Bronchial epithelial cell (primary cell): ENCODE measurements around the gene FBXW2. TPM values are rescaled to one million over a fixed set of nuclear protein-coding genes. Genes with fewer than 3 reads are reported as not detected.

Source experiments
- DNase-seq: peaks from one replicate; pipeline ENCODE4 v3.0.0-alpha.2; 2010; ENCODE audit warnings: low read depth
- FAIRE-seq: peaks from 2 replicates; lab custom pipeline; 2011; peaks lifted over from hg19 to GRCh38; lab: Jason Lieb, UNC
- H3K27me3 ChIP-seq: 2 replicates; pipeline ENCODE4 v1.5.1; 2011; ENCODE audit warnings: low read length; ENCODE audit not compliant: control insufficient read depth, insufficient read depth
- H3K36me3 ChIP-seq: 2 replicates; pipeline ENCODE4 v1.5.1; 2011; ENCODE audit warnings: low read length; ENCODE audit not compliant: control insufficient read depth, insufficient read depth
- H3K4me3 ChIP-seq: 2 replicates; pipeline ENCODE4 v1.5.1; 2011; ENCODE audit warnings: mild to moderate bottlenecking, low read depth, low read length, control low read depth
- CTCF ChIP-seq: IDR thresholded peaks from 2 replicates; pipeline ENCODE4 v1.5.1; 2011; ENCODE audit warnings: mild to moderate bottlenecking, moderate library complexity, low read length, control low read depth, inconsistent platforms; ENCODE audit not compliant: insufficient read depth, severe bottlenecking
- total RNA-seq: library from RNA; depleted of rRNA; stranded (reverse); fragments of >200 nt; gene quantifications from 2 replicates; pipeline ENCODE4 v1.2.1, GENCODE V29; 2014

Gene FBXW2
- 30.0 and 31.1 TPM in 2 replicates for total RNA-seq

DNA sequence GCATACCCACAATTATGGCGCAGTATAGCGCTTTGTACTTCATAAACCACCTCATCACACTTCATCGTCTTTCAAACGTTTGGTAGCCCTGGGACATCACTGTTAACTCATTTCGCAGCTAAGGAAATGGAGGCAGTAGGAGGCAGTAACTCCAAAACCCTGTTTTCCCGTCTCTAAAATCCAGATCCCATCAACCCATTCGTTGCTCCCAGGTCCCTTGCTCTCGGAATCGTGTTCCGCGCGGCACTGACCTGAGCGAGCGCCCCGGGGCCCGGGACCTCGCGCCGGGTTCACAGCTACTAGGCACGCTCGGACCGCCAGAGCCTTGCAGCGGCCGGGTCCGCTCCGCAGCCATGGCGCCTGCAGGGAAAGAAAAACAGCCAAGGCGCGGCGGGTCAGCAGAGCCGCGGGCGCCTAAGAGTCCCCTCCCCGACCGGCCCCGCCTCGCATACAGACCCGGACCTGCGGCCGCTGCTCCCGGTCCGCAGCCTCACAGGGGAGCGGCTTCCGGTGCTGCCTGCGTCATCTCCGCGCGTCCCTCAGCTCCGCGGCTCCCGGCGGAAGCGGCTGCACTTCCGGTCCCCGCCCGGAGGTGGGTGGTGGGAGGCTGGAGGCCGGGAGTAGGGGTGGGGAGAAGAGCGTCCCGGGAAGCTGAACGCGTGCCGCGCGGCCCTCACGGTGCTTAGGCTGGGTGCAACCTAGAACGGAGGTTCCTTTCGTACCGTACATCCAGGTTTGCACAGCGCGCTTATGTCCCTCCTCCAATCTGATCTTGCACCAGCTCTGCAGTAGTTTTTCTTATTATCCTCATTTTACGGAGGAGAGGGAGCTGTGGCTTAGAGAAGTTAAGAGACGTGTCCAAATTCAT is at the start of gene FBXW2:
FBXW2 (minus strand) TSS at position 519 of the 868 bp plus-strand sequence. CDS start 5,158 bp downstream, outside the sequence.
- DNase-seq (peak; percentile 82), FAIRE-seq (no peak)
- Histone ChIP-seq H3K36me3 (peaks cover 1% of the 10 kb centered on the region), H3K4me3 (peak within 1 kb of the TSS; percentile 94), H3K27me3 (no peaks in the 10 kb centered on the region)
- no peak for TF ChIP-seq CTCF

DNA sequence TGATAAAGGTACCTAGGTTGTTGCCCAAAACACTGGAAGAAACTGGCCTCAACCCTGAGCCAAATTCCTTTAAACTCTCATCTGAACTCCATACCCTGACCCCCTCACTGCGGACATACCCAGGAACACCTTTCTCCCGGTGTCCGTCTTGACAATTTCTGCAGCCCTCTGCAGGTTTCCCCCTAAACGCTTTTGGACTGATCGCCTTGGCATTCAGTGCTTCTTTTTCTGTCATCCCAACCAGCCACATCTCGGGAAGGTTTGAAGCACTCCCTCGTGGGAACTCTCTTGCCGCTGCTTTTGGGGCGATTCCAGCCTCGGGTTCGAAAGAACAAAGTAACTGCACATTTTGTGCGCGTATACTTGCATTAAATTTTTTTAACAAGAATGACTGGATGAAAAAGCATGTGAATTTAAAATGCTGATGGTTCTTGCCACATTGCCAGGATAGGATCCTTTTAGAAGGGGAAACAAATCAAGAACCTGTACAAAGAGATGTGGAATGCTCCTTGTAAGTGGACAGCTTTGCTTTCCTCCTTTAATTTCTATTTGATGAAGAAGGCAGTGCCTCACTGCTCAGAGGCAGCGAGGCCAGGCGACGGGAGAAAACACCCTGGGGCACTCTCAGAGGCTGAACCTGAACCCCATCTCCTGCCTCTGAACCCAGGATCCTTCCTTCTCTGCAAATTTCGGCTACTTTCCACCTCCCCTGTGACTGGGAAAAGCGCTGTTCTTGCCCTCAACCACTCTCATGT is 48.9 kb upstream of the FBXW2 start:
- Histone ChIP-seq H3K4me3 (peak overlapping the region; percentile 69), H3K27me3 (no peaks in the 10 kb centered on the region), H3K36me3 (no peaks in the 10 kb centered on the region)
- FAIRE-seq (no peak), DNase-seq (peak; percentile 22)
- no peak for TF ChIP-seq CTCF

DNA sequence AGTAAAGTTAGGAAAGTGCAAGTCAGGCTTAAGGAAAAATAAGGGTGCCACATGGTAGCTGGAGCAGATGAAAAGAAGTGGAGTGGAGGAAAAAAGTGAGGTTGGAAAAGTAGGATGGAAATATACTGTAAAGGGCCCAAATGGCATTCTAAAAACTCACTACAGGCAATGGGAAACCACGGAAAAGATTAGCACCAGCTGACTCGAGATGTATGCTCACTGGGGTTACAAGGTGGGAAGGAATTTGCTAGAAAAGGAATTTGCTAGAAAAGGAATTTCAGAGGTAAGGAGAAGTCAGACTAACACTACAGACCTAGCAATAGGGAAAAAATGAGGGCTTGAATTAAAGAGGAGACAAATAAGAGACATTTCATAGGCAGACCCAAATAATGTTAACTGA is 45.9 kb upstream of the FBXW2 start:
- DNase-seq (no peak), FAIRE-seq (no peak)
- H3K36me3 ChIP-seq: peaks cover 1% of the 10 kb centered on the region
- no peak for TF ChIP-seq CTCF
- no peak overlapping the region for H3K4me3 ChIP-seq
- no peaks in the 10 kb centered on the region for H3K27me3 ChIP-seq

- FAIRE-seq (no peak), DNase-seq (no peak)
- Histone ChIP-seq H3K36me3 (peaks cover 1% of the 10 kb centered on the region), H3K27me3 (no peaks in the 10 kb centered on the region), H3K4me3 (no peak overlapping the region)
- TF ChIP-seq CTCF: no peak
Observed at GRCh38 chr9:120837921-120838320, 44.7 kb upstream of the FBXW2 start.

DNA sequence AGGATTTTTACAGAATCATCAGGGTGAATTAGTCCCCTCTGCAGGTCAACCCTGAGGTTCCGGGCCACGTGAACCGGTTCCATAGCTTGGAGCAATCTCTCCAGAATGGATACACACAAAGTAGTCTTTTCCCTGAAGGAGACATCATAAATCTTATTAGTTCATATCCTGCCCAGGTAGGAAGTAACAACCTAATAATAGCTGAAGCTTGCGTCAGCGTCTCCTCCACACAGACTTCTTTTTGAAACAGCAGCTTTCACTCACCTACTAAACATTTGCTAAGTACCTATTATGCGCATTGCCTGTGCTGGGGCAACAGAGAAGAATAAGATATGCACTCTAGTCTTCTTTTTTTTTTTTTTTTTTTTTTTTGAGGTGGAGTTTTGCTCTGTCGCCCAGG is 40.1 kb upstream of the FBXW2 start:
- Histone ChIP-seq H3K36me3 (peaks cover 6% of the 10 kb centered on the region), H3K27me3 (no peaks in the 10 kb centered on the region)
- no peak for TF ChIP-seq CTCF

More for the DNA sequence above, 40.1 kb upstream of the FBXW2 start:
- no peak overlapping the region for H3K4me3 ChIP-seq
- no peak for FAIRE-seq
- DNase-seq: no peak
